Liver (tissue), 9 donors: ENCODE data around the gene IQCE. TPM values are rescaled to one million over a fixed set of nuclear protein-coding genes. Genes with fewer than 3 reads are reported as not detected.

Source experiments
- DNase-seq: peaks from one replicate; pipeline ENCODE4 v3.0.0-alpha.2; 2017; ENCODE audit warnings: low spot score
- H3K27ac ChIP-seq, 2 donors: one replicate each; pipeline ENCODE4 v1.7.0; 2013; ENCODE audit warnings: inconsistent platforms in 2 of 2, low read length in 2 of 2, control low read depth in 1 of 2, low read depth in 1 of 2, mild to moderate bottlenecking in 1 of 2
- H3K27me3 ChIP-seq, 4 donors: one replicate each; pipeline versions ENCODE4 v1.6.1 to v1.7.0; 2013; ENCODE audit warnings: low read length in 3 of 4, inconsistent platforms in 1 of 4, mild to moderate bottlenecking in 1 of 4, moderate library complexity in 1 of 4; ENCODE audit not compliant: control insufficient read depth in 4 of 4, insufficient read depth in 4 of 4
- H3K36me3 ChIP-seq, 4 donors: one replicate each; pipeline versions ENCODE4 v1.6.1 to v1.7.0; 2013; ENCODE audit warnings: low read length in 3 of 4, mild to moderate bottlenecking in 3 of 4, low read depth in 1 of 4, moderate library complexity in 1 of 4; ENCODE audit not compliant: control insufficient read depth in 4 of 4, insufficient read depth in 3 of 4
- H3K4me1 ChIP-seq, 4 donors: one replicate each; pipeline versions ENCODE4 v1.6.1 to v1.7.0; 2013; ENCODE audit warnings: low read length in 3 of 4, mild to moderate bottlenecking in 3 of 4, moderate library complexity in 1 of 4; ENCODE audit not compliant: control insufficient read depth in 4 of 4, insufficient read depth in 4 of 4
- H3K4me3 ChIP-seq, 3 donors: one replicate each; pipeline versions ENCODE4 v1.6.1 to v1.7.0; 2013; ENCODE audit warnings: low read length in 3 of 3, control low read depth in 1 of 3, low read depth in 1 of 3, mild to moderate bottlenecking in 1 of 3
- H3K9ac ChIP-seq, 2 donors: one replicate each; pipeline ENCODE4 v1.7.0; 2013; ENCODE audit warnings: low read length in 2 of 2, mild to moderate bottlenecking in 2 of 2, moderate library complexity in 2 of 2, control low read depth in 1 of 2, low read depth in 1 of 2
- H3K9me3 ChIP-seq, 4 donors: one replicate each; pipeline versions ENCODE4 v1.6.1 to v1.7.0; 2013; ENCODE audit warnings: low read length in 3 of 4; ENCODE audit not compliant: control insufficient read depth in 4 of 4
- ATF3 ChIP-seq: IDR thresholded peaks from 2 replicates; pipeline ENCODE4 v1.6.1; 2016; ENCODE audit warnings: antibody characterized with exemption
- CTCF ChIP-seq: fragments of 150-350 bp; IDR thresholded peaks from 2 replicates; pipeline ENCODE4 v1.5.1; 2017; ENCODE audit warnings: improper control_type of control experiment, low read depth, low read length; ENCODE audit not compliant: missing input control
- EGR1 ChIP-seq, 2 donors: IDR thresholded peaks; 2 replicates each; pipeline ENCODE4 v1.6.1; 2016 to 2018; ENCODE audit warnings: antibody characterized with exemption in 2 of 2, low read depth in 2 of 2
- FOXA1 ChIP-seq: IDR thresholded peaks from 2 replicates; pipeline ENCODE4 v1.6.1; 2016; ENCODE audit warnings: antibody characterized with exemption
- FOXA2 ChIP-seq: IDR thresholded peaks from 2 replicates; pipeline ENCODE4 v1.6.1; 2016; ENCODE audit warnings: antibody characterized with exemption
- GABPA ChIP-seq, 2 donors: IDR thresholded peaks in 1 of 2; conservative IDR thresholded peaks in 1 of 2; 2 replicates each; pipeline ENCODE4 v1.6.1; 2016; ENCODE audit warnings: antibody characterized with exemption in 2 of 2, mild to moderate bottlenecking in 1 of 2, moderate library complexity in 1 of 2
- HNF4A ChIP-seq, 2 donors: conservative IDR thresholded peaks; 2 replicates each; pipeline ENCODE4 v1.6.1; 2016; ENCODE audit warnings: antibody characterized with exemption in 2 of 2, mild to moderate bottlenecking in 2 of 2
- HNF4G ChIP-seq: IDR thresholded peaks from 2 replicates; pipeline ENCODE4 v1.6.1; 2016; ENCODE audit warnings: antibody characterized with exemption
- JUND ChIP-seq, 2 donors: IDR thresholded peaks; 2 replicates each; pipeline ENCODE4 v1.6.1; 2016; ENCODE audit warnings: antibody characterized with exemption in 2 of 2
- MAX ChIP-seq: IDR thresholded peaks from 2 replicates; pipeline ENCODE4 v1.6.1; 2016; ENCODE audit warnings: antibody characterized with exemption
- NR2F2 ChIP-seq: IDR thresholded peaks from 2 replicates; pipeline ENCODE4 v1.6.1; 2016; ENCODE audit warnings: antibody characterized with exemption
- RAD21 ChIP-seq, 2 donors: IDR thresholded peaks; 2 replicates each; pipeline ENCODE4 v1.6.1; 2016; ENCODE audit warnings: antibody characterized with exemption in 2 of 2, mild to moderate bottlenecking in 2 of 2
- REST ChIP-seq: IDR thresholded peaks from 2 replicates; pipeline ENCODE4 v1.6.1; 2016; ENCODE audit warnings: antibody characterized with exemption, mild to moderate bottlenecking
- RXRA ChIP-seq, 2 donors: IDR thresholded peaks; 2 replicates each; pipeline ENCODE4 v1.6.1; 2017 to 2018; ENCODE audit warnings: antibody characterized with exemption in 2 of 2, mild to moderate bottlenecking in 1 of 2
- SP1 ChIP-seq: IDR thresholded peaks from 2 replicates; pipeline ENCODE4 v1.6.1; 2018; ENCODE audit warnings: antibody characterized with exemption, mild to moderate bottlenecking
- TAF1 ChIP-seq: conservative IDR thresholded peaks from 2 replicates; pipeline ENCODE4 v1.6.1; 2016; ENCODE audit warnings: antibody characterized with exemption, mild to moderate bottlenecking
- YY1 ChIP-seq: IDR thresholded peaks from 2 replicates; pipeline ENCODE4 v1.6.1; 2016; ENCODE audit warnings: antibody characterized with exemption, mild to moderate bottlenecking
- ZBTB33 ChIP-seq: IDR thresholded peaks from 2 replicates; pipeline ENCODE4 v1.6.1; 2016; ENCODE audit warnings: antibody characterized with exemption
- WGBS: extraction: QIAGEN DNeasy Blood & Tissue Kit; methylation state at CpG from one replicate; pipeline ENCODE4 v1.1.7; 2013; 5-methylcytosine and 5-hydroxymethylcytosine counted together
- polyA plus RNA-seq, 2 donors: library from polyadenylated mRNA; stranded (reverse) in 1 of 2; unstranded in 1 of 2; fragments of 200-250 nt in 1 of 2; fragments of >200 nt in 1 of 2; fragmentation: Nextera tagmentation in 1 of 2; extraction: Ambion mirVana in 1 of 2; gene quantifications; one replicate each; pipeline versions ENCODE4 v1.2.1 to v1.2.3, GENCODE V29; 2013 to 2015
- total RNA-seq, 2 donors: library from RNA; depleted of rRNA; stranded (reverse); fragments of >200 nt; gene quantifications; one replicate each; pipeline ENCODE4 v1.2.3, GENCODE V29; 2014
- donor health status: healthy.
- donor health status: healthy.
- donor health status: healthy.
- donor health status: healthy.
- donor health status: healthy.

Gene IQCE
- total and polyA plus RNA-seq, 4 donors = 2.1 to 5.9 (median 3.6) TPM

- H3K27me3 ChIP-seq = no peaks in the 10 kb centered on the region
- H3K27ac ChIP-seq = no peak overlapping the region
- peaks cover 0 to 33% (median 7%) of the 10 kb centered on the region in 4 donors for H3K4me1 ChIP-seq
- no peaks in the 10 kb centered on the region for H3K36me3 ChIP-seq
- no peak for DNase-seq
- 79% methylated on average over 53 of the region's 53 CpGs for WGBS
- H3K4me3 ChIP-seq = no peak overlapping the region
- no peak overlapping the region for H3K9ac ChIP-seq
- no peaks in the 10 kb centered on the region for H3K9me3 ChIP-seq
- TF ChIP-seq SP1 (no peak), TAF1 (no peak), ZBTB33 (no peak), ATF3 (no peak), RXRA (IDR thresholded peaks at IDR 0.05) (no peak), FOXA2 (no peak), HNF4G (no peak), GABPA (IDR thresholded peaks at IDR 0.05 in 1 of 2, conservative IDR thresholded peaks at IDR 0.05 in 1 of 2) (no peak), YY1 (no peak), FOXA1 (no peak), RAD21 (IDR thresholded peaks at IDR 0.05) (no peak), EGR1 (IDR thresholded peaks at IDR 0.05; ENCODE audit: low read depth in 2 of 2) (no peak), JUND (IDR thresholded peaks at IDR 0.05) (no peak), NR2F2 (no peak), MAX (no peak)
Measured at GRCh38 chr7:2524808-2525657, 33.7 kb upstream of the IQCE start.

- H3K4me1 ChIP-seq = peaks cover 0 to 28% (median 4%) of the 10 kb centered on the region in 4 donors
- WGBS = 82% methylated on average over 36 of the region's 36 CpGs
- no peak for DNase-seq
- H3K4me3 ChIP-seq = no peak overlapping the region
- H3K27ac ChIP-seq = no peak overlapping the region
- H3K9ac ChIP-seq = no peak overlapping the region
- no peaks in the 10 kb centered on the region for H3K27me3 ChIP-seq
- H3K9me3 ChIP-seq = no peaks in the 10 kb centered on the region
- no peaks in the 10 kb centered on the region for H3K36me3 ChIP-seq
- TF ChIP-seq RAD21 (IDR thresholded peaks at IDR 0.05) (no peak), YY1 (no peak), CTCF (no peak), NR2F2 (no peak), HNF4A (conservative IDR thresholded peaks at IDR 0.05) (no peak), RXRA (IDR thresholded peaks at IDR 0.05) (no peak), GABPA (IDR thresholded peaks at IDR 0.05 in 1 of 2, conservative IDR thresholded peaks at IDR 0.05 in 1 of 2) (no peak), ATF3 (no peak), FOXA2 (no peak), JUND (IDR thresholded peaks at IDR 0.05) (no peak), TAF1 (no peak), SP1 (no peak), FOXA1 (no peak), ZBTB33 (no peak), REST (no peak)
Measured at GRCh38 chr7:2525658-2526630, 32.8 kb upstream of the IQCE start.
